Stimulated activated CD4-positive, alpha-beta T cell treated with anti-CD3 and anti-CD28 coated beads, Interleukin-2, amount 100 ng/mL, for 24 hours (primary cell): ENCODE results near the gene UMPS.
"Not testable (repeated sequence)": the region's sequence is repeated elsewhere in the genome, so short reads cannot be mapped to it uniquely, and the experiment has no call there.

ENCODE experiments used
- DNase-seq, 2 donors: peaks; one replicate each; pipeline ENCODE4 v3.0.0-alpha.2; 2020

UMPS gene

DNA sequence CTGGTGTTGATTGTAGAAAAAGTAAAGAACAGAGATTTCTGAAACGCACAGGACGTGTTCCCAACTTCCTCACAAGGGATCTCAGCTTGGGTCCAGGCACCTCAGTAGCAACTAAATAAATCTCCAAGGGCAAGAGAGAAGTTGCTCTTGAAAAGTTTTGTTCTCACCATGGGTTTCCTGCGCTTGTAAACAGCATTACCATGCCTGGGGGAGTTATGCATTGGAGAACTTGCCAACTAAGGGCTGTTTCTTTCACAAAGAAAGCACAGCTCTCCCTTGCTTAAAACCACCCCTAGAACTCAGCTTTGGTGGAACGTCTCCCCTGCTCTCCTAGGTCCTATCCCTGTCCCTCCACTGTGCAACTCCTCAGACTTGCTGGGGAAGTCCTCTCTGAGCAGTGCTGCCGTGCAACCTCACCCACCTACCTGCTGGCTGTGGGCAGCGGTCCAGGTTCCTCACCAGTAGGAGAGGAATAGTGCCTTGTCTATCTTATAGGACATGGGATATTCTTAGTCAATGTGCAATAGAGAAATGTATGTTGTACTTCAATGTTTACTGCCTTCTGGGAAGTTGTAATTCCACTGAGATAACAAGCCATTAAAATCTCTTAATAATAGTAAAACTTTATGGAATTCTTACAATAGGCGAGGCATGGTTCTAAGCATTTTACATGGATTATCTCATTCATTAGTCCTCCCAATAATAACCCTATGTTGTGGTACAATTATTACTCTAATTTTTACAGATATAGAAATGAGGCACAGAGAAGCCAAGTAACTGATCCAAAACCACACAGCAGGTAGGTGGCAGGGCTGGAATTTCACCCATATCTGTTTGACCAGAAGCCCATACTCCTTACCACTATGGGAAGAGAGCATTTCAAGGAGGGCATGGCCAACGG lies 51.5 kb downstream of the UMPS start:
- no peak for DNase-seq

DNA sequence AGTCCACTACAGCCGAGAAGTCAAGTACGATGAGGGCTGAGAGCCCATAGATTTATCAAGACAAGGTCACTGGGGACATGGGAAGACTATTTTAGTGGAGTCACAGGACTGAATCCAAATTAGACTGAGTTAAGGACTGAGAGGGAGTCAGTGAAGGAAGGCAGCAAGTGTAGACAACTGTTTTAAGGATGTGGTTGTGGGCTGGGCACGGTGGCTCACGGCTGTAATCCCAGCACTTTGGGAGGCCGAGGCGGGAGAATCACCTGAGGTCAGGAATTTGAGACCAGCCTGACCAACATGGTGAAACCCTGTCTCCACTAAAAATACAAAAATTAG lies 52.1 kb downstream of the UMPS start:
- DNase-seq: not testable (repeated sequence)

DNA sequence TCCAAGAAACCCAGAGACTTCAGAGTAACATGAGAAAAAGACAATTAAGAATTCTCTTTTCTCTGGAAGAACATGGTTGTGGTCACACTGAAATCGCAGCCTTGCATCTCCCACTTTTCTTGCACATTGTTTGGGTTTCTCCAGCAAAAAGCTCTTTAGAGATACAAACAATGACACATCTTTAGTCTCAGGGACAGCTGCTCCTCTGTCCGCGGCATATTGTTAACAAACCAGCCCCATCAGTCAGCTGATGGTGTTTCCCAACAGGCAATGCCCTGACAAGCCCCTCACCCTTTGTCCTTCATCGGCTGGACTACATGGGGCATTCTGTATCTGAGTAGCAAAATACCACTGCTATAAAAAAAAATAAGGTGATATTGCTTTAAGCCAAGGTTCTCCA lies 53.4 kb downstream of the UMPS start:
- DNase-seq: no peak

DNA sequence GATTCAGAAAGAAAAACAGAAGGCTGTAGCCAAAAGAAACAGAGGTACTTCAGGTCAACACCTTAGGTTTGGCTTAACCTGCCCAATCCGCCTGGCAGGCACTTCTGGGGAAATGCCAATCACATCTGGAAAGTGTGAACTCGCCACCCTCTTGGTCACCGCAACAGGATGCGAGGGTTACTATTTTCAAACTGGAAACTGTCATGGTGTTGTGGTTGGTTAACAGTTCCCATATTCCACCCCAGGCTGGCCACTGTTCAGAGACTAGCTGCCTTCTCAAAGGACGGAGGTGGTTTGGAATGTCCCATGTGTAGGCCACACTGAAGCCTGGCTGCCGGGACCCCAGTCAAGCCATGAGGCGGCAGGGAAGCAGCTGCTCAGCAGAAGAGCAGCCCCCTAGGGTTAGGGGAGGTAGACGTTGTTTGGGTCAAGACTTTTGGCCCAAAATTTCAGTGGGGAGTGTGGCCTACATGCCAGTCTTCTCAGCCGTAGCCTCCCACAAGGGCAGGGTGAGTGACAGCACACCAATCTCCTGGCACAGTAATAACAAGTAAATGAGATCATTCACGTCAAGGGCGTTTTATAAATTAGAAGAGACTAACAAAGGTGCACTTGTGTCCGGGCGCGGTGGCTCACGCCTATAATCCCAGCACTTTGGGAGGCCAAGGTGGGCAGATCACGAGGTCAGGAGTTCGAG lies 54.6 kb downstream of the UMPS start:
- no peak for DNase-seq

GRCh38 chr3:124785973-124786372 lies 55.7 kb downstream of the UMPS start:
- DNase-seq: no peak

- DNase-seq: no peak
These were observed 56.4 kb downstream of the UMPS start for GRCh38 chr3:124786511-124787241.

- DNase-seq: no peak
These were observed 57.4 kb downstream of the UMPS start for GRCh38 chr3:124787476-124788195.

GRCh38 chr3:124788254-124788745 lies 58.0 kb downstream of the UMPS start:
- DNase-seq: no peak

DNA sequence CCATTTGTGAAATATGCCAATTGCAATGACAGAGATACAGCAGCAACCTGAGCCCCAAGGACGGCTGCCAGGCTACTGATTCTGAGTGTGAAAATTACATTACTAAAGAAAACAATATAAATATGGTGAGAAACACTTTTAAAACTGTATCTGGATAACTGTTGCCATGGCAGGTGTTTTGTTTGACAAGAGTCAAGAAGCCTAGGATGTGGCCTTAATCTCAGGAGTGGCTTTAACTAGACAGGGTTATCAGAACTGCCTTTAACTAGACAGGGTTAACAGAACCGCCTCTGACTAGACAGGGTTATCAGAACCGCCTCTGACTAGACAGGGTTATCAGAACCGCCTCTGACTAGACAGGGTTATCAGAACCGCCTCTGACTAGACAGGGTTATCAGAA lies 58.9 kb downstream of the UMPS start:
- not testable (repeated sequence) for DNase-seq

- no peak for DNase-seq
These were observed 60.9 kb downstream of the UMPS start for GRCh38 chr3:124791142-124791541.

- no peak for DNase-seq
These were observed 61.4 kb downstream of the UMPS start for GRCh38 chr3:124791639-124792151.

DNA sequence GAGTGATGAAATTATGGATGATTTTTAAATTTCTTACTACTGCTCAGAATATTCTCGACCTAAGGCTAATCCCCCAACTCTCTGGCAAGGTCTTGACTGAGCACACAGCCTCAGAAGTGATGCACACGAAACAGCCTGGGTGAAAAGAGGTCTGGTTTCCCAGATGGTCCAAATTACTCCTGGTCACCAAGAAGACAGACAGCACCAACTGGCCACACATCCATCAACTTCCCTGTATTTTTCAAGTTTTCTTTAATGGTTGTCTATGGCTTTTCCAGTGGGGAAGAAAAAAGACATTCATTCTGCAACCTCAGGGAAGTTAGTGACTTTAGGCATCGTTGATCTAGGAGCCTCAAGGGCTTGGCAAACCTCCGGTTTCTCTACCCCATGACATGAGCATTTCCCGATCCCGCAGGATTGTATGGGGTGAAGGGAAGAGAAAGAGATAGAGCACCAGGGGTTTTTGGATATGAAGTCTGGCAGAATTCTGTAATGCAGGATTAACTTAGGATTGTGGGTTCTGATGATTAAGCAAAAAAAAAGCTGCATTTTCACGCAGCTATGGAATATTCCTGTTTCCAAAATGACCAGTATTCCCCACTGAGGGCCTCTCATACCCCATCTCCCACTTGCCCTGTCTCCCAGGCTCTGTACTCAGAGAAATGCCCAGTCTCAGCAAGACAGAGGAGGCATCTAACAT lies 62.2 kb downstream of the UMPS start:
- no peak for DNase-seq

DNA sequence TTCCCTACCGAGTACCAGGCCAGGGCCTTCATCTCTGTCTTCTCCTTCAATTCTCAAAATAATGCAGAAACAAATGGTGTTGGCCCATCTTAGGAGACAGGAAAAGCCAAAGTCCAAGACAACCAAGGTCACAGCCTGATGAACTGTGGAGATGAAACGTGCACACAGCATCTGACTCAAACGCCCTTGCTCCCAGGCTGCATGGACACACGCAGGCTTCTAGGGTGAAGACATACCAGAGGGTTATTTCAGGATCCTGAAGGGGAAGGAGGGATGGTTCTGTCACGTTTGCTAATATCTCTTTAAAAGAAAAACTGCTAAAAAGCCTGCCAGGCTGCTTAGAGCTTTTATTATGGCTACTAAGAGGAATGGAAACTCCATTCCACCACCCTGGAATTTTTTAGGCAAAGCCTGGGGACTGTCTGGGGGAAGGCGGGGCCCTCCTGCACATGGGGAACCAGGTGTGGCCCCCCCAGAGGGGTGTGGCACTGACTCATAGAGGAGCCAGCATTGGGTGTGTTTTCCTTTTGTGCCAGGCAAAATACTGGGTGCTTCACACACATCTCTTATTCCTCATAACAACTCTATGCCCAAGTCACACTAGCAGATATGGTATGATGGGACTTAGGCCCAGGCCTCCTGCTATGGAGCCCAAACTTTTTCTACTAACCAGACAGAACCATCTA lies 62.9 kb downstream of the UMPS start:
- DNase-seq: no peak

- no peak for DNase-seq
These were observed 66.2 kb downstream of the UMPS start for GRCh38 chr3:124796477-124796876.

DNA sequence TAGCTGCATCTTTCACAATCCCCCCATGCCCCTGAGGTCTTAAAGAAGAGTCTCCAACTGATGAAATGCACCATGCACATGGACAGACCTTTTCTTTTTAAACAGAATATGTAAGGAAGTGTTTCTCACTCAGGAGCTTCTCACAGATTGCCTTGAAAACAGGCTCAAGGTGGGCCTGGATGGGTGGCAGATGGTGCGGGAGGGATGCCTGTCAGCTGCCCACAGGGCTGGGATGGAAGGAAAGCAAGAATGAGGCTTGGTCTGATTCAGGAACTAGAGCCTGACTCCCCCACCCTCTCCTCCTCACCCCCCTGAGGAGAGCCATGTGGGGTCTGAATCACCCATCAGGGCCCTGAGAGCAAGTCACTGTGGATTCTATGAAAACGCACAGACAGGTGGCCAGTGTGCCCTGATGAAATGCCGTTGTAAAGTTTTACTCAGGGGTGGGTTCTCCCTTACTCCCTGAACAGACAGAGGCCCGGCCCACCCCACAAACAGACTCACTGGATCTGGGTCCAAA lies 67.2 kb downstream of the UMPS start:
- no peak for DNase-seq
